ENCODE data around the gene ETNPPL.

ETNPPL gene

DNA sequence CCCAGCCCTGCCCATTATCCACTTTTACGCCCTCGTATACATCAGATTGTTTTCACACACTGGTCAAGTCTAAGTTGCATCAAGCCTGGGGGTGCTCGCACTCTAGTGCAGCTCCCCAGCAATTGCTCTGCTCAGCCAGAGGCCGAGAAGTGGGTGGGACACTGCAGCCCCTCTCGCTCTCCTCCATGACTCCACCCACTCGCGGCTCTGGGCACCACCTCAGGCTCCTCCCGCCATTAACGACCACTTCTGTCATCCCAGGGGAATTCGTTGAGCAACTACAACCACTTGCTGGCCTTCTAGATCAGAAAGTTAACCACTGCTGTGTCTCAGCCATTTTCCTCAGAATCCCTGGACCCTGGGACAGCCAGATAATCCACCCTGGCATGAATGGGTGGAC, 53.6 kb downstream of the ETNPPL start:
- Mint-ChIP-seq H3K27me3 (ENCODE audit: low read depth) (peaks cover 9% of the 10 kb centered on the region), H3K4me1 (no peaks in the 10 kb centered on the region), H3K4me3 (no peak overlapping the region), H3K27ac (no peak overlapping the region), H3K36me3 (ENCODE audit: low read depth) (no peaks in the 10 kb centered on the region), H3K9me3 (no peaks in the 10 kb centered on the region)
- TF ChIP-seq, protein P1, sequence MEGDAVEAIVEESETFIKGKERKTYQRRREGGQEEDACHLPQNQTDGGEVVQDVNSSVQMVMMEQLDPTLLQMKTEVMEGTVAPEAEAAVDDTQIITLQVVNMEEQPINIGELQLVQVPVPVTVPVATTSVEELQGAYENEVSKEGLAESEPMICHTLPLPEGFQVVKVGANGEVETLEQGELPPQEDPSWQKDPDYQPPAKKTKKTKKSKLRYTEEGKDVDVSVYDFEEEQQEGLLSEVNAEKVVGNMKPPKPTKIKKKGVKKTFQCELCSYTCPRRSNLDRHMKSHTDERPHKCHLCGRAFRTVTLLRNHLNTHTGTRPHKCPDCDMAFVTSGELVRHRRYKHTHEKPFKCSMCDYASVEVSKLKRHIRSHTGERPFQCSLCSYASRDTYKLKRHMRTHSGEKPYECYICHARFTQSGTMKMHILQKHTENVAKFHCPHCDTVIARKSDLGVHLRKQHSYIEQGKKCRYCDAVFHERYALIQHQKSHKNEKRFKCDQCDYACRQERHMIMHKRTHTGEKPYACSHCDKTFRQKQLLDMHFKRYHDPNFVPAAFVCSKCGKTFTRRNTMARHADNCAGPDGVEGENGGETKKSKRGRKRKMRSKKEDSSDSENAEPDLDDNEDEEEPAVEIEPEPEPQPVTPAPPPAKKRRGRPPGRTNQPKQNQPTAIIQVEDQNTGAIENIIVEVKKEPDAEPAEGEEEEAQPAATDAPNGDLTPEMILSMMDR (IDR thresholded peaks at IDR 0.05; ENCODE audit: unreplicated experiment in 3 of 3) = no peak

DNA sequence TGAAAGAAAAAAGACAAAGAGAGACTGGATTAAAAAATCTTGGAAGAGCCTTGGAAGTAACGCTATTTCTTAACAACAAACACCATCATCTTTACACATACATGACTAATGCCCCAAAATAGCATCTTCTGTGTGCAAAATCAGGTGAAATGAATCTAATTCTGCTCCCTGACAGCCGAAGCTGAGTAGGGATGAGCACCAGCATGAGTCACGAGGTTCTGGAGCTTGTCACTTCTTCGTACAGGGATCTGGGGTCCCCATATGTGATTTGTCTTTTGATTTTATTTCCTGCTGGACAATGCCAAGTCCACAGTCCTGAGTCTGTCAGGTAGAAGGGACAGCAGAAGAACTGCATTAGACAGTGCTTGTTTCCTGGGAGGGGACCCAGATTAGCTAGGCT, 56.6 kb downstream of the ETNPPL start:
- Mint-ChIP-seq H3K4me3 (no peak overlapping the region), H3K27ac (no peak overlapping the region), H3K36me3 (ENCODE audit: low read depth) (no peaks in the 10 kb centered on the region), H3K9me3 (no peaks in the 10 kb centered on the region), H3K27me3 (ENCODE audit: low read depth) (peaks cover 9% of the 10 kb centered on the region), H3K4me1 (no peaks in the 10 kb centered on the region)
- TF ChIP-seq, protein P1 (IDR thresholded peaks at IDR 0.05; ENCODE audit: unreplicated experiment in 3 of 3) = no peak

DNA sequence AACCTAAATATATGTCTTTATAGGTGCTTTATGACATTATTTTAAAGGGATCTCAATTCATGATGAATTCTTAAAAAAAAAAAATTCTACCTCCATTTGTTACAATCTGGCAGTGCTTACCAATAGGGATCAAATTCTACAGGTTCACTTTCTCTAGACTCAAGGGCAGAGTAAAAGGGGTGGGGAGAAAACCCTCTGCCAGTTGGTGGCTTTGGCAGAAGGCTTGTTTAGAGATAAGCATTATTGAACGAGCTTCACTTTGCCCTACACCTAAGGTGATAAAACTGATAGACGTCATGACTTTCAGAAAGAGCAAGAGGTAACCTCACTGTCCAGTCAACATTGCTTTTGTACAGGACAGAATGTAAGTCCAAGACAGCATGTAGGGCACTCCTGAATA, 58.9 kb downstream of the ETNPPL start:
- no peak overlapping the region for H3K4me3 Mint-ChIP-seq
- no peaks in the 10 kb centered on the region for H3K36me3 Mint-ChIP-seq (ENCODE audit: low read depth)
- H3K27ac Mint-ChIP-seq = no peak overlapping the region
- TF ChIP-seq, protein P1 (IDR thresholded peaks at IDR 0.05; ENCODE audit: unreplicated experiment in 3 of 3) = no peak
- H3K27me3 Mint-ChIP-seq (ENCODE audit: low read depth) = peaks cover 9% of the 10 kb centered on the region
- H3K9me3 Mint-ChIP-seq = no peaks in the 10 kb centered on the region
- no peaks in the 10 kb centered on the region for H3K4me1 Mint-ChIP-seq

DNA sequence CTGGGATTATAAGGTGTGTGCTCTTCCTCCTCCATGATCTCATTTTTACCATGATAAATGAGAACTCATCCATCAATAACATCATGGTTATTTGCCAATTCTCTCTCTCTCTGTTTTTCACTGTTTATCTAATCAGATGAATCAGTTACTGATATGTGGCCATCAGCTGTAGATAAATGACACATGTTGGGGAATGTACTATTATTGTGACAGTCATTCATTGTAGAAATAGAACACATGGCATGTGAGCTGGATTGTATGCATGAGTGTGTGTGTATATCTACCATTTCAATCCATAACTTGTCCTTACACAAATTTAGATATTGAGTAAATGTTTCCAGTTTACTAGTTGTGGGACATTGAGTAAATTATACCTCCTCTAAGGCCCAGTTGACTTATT, 59.5 kb downstream of the ETNPPL start:
- Mint-ChIP-seq H3K27me3 (ENCODE audit: low read depth) (peaks cover 9% of the 10 kb centered on the region), H3K36me3 (ENCODE audit: low read depth) (no peaks in the 10 kb centered on the region), H3K4me3 (no peak overlapping the region), H3K27ac (no peak overlapping the region), H3K4me1 (no peaks in the 10 kb centered on the region), H3K9me3 (no peaks in the 10 kb centered on the region)
- TF ChIP-seq, protein P1 (IDR thresholded peaks at IDR 0.05; ENCODE audit: unreplicated experiment in 3 of 3) = no peak

DNA sequence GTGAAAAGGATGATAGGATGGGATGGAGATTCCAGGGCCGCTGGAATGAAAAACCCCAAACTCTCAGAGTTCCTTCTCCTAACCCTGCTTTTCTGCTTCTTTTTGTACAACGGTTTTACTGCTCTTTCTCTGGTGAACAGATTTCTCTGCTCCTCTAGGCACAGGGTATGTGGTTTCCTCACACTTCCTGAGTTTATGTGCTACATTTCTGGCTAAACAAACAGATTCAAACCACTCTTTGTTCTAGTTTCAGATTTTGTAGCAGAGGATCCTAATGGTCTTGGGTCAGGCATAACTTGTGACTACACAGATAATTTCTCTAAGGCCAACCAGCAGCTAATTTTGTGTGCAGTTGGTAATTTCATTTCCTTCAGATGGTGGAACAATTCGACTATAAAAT, 59.9 kb downstream of the ETNPPL start:
- Mint-ChIP-seq H3K9me3 (no peaks in the 10 kb centered on the region), H3K4me1 (no peaks in the 10 kb centered on the region), H3K27ac (no peak overlapping the region), H3K27me3 (ENCODE audit: low read depth) (peaks cover 9% of the 10 kb centered on the region), H3K36me3 (ENCODE audit: low read depth) (no peaks in the 10 kb centered on the region), H3K4me3 (no peak overlapping the region)
- TF ChIP-seq, protein P1 (IDR thresholded peaks at IDR 0.05; ENCODE audit: unreplicated experiment in 3 of 3) = no peak

DNA sequence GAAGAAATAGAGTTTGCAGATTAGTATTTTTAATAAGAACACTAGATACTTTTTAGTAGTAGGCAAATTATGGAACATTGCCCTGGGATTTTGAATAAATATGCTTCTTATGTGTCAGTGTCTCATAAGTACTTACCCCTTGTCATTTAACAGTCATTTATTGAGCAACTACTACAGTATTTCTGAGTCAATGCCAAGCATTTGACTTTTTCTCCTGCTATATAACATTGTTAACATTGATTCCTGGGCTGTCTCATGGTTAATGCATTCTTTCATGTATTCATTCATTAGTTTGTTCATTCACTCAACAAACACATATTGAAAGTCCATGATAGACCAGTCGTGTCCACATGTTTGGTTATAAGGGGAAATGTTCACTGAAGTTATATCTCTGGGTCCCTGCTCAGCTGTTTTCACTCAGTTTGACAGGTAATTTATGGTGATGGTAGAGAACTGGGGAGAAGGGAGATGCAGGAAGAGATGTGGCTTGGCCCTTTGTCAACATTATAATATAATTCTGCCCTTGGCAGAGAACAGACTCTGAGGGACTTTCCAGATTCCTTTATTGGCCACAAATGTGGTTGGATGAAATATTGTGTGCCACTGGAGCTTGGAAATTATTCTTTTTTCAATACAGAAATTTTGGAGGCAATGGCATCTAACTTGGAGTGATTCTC, 62.6 kb downstream of the ETNPPL start:
- no peak overlapping the region for H3K27ac Mint-ChIP-seq
- no peak overlapping the region for H3K4me3 Mint-ChIP-seq
- H3K27me3 Mint-ChIP-seq (ENCODE audit: low read depth) = no peaks in the 10 kb centered on the region
- H3K4me1 Mint-ChIP-seq = no peaks in the 10 kb centered on the region
- no peaks in the 10 kb centered on the region for H3K9me3 Mint-ChIP-seq
- TF ChIP-seq, protein P1 (IDR thresholded peaks at IDR 0.05; ENCODE audit: unreplicated experiment in 3 of 3) = no peak
- no peaks in the 10 kb centered on the region for H3K36me3 Mint-ChIP-seq (ENCODE audit: low read depth)

Data from nephron (organoid).